ENCODE measurements around the gene CUTC. TPM values are rescaled to one million over a fixed set of nuclear protein-coding genes. Genes with fewer than 3 reads are reported as not detected.

The CUTC gene
- total RNA-seq, 1 experiment from 2014 or later: 21.6 TPM

- no peak overlapping the region for H3K4me2 ChIP-seq (ENCODE audit: insufficient read depth, insufficient read length, low read length)
- no peak overlapping the region for H2BK20ac ChIP-seq (ENCODE audit: low read depth, low read length, poor library complexity, severe bottlenecking)
- no peak overlapping the region for H2BK15ac ChIP-seq (ENCODE audit: low read depth, low read length)
- no peaks in the 10 kb centered on the region for H3K27me3 Mint-ChIP-seq (ENCODE audit: low read depth)
- no peak overlapping the region for H4K5ac ChIP-seq (ENCODE audit: insufficient read length, low read depth, low read length)
- no peak overlapping the region for H3K27ac ChIP-seq (ENCODE audit: insufficient read length, low read depth, low read length)
- H4K20me1 ChIP-seq (ENCODE audit: control insufficient read depth, insufficient read depth, insufficient read length): no peaks in the 10 kb centered on the region
- no peak overlapping the region for H2AFZ ChIP-seq (ENCODE audit: low read length)
- H4K91ac ChIP-seq (ENCODE audit: insufficient read length, low read depth, low read length): no peak overlapping the region
- no peak overlapping the region for H2BK5ac ChIP-seq (ENCODE audit: insufficient read length, low read length)
- H3K4me1 ChIP-seq (ENCODE audit: insufficient read depth, low read length): no peaks in the 10 kb centered on the region
- peaks cover 3 to 7% of the 10 kb centered on the region in 2 experiments; a peak in 2 of 5 replicates for H3K9me3 Mint-ChIP-seq
- no peak overlapping the region for H2AK5ac ChIP-seq (ENCODE audit: insufficient read length, low read length)
- H3K79me2 ChIP-seq (ENCODE audit: insufficient read depth, low read length): no peaks in the 10 kb centered on the region
- H3K23me2 ChIP-seq (ENCODE audit: insufficient read length, low read depth, low read length, poor library complexity, severe bottlenecking): no peaks in the 10 kb centered on the region
- no peak for DNase-seq
- H3K36me3 Mint-ChIP-seq (ENCODE audit: insufficient read depth in 1 of 3, low read depth in 3 of 3): peaks cover 46 to 86% (median 81%) of the 10 kb centered on the region in 3 experiments
- no peak overlapping the region for H3K14ac ChIP-seq (ENCODE audit: insufficient read depth, low read length)
- no peaks in the 10 kb centered on the region for H3K27me3 ChIP-seq (ENCODE audit: insufficient read depth, low read length)
- no peak overlapping the region for H3K4me3 Mint-ChIP-seq
- no peaks in the 10 kb centered on the region for H3K4me1 Mint-ChIP-seq
- no peak for TF ChIP-seq CTCF (conservative IDR thresholded peaks at IDR 0.05)
- H3K9ac ChIP-seq (ENCODE audit: extremely low read depth, insufficient read length, low read length): no peak overlapping the region
- H3K27ac Mint-ChIP-seq: no peak overlapping the region
- H3T11ph ChIP-seq (ENCODE audit: low read length): no peak overlapping the region
- H3K4ac ChIP-seq (ENCODE audit: low read depth, low read length): no peak overlapping the region
- H2BK12ac ChIP-seq (ENCODE audit: insufficient read length, low read depth, low read length): no peak overlapping the region
- no peak overlapping the region for H3K18ac ChIP-seq (ENCODE audit: insufficient read length, low read depth, low read length)
- no peak overlapping the region for H3K23ac ChIP-seq (ENCODE audit: insufficient read length, low read depth, low read length)
- no peaks in the 10 kb centered on the region for H3K79me1 ChIP-seq (ENCODE audit: insufficient read depth, low read depth, low read length, poor library complexity, severe bottlenecking)
- H2BK120ac ChIP-seq (ENCODE audit: low read depth, low read length, poor library complexity, severe bottlenecking): no peak overlapping the region
- no peaks in the 10 kb centered on the region for H3K9me3 ChIP-seq (ENCODE audit: control insufficient read depth, low read depth, low read length)
- no peak overlapping the region for H3K56ac ChIP-seq (ENCODE audit: insufficient read length, low read depth, low read length)
- H4K8ac ChIP-seq (replicated peaks; ENCODE audit: insufficient read length, low read depth, low read length): no peak overlapping the region
Measured at GRCh38 chr10:99742254-99742653, 10.2 kb downstream of the CUTC start.

Data from H9 (cell line).